GM23338 (cell line): ENCODE data around the gene FANCC.

Experiments
- CREB1 ChIP-seq: fragments of 250-450 bp; sonication (Bioruptor Pico); IDR thresholded peaks from 2 replicates; pipeline ENCODE4 v1.5.0; 2020; ENCODE audit warnings: low read depth, mild to moderate bottlenecking, moderate library complexity
- CTCF ChIP-seq, 2 experiments: fragments of 200-600 bp in 1 of 2; sonication (generic) in 1 of 2; conservative IDR thresholded peaks; 2 replicates each; pipeline versions ENCODE4 v1.5.1 to v1.6.1; 2016 to 2017; ENCODE audit warnings: antibody characterized with exemption in 2 of 2, low read depth in 2 of 2, mild to moderate bottlenecking in 2 of 2, moderate library complexity in 1 of 2
- ETS1 ChIP-seq: IDR thresholded peaks from 2 replicates; pipeline ENCODE4 v1.6.1; 2016; ENCODE audit warnings: antibody characterized with exemption
- EZH2 ChIP-seq: fragments of 200-600 bp; sonication (generic); IDR thresholded peaks from one replicate; pipeline ENCODE4 v1.8.0; 2017; ENCODE audit warnings: antibody characterized with exemption, mild to moderate bottlenecking, low read depth; ENCODE audit not compliant: unreplicated experiment
- JUNB ChIP-seq: IDR thresholded peaks from one replicate; pipeline ENCODE4 v1.6.1; 2016; ENCODE audit warnings: antibody characterized with exemption; ENCODE audit not compliant: unreplicated experiment
- POLR2AphosphoS5 ChIP-seq: IDR thresholded peaks from 2 replicates; pipeline ENCODE4 v1.6.1; 2016; ENCODE audit warnings: antibody characterized with exemption, low read depth
- STAT1 ChIP-seq: IDR thresholded peaks from one replicate; pipeline ENCODE4 v1.6.1; 2016; ENCODE audit warnings: antibody characterized with exemption; ENCODE audit not compliant: unreplicated experiment
- TF ChIP-seq, protein P1 (sequence below): IDR thresholded peaks from one replicate; pipeline ENCODE4 v1.6.1; 2018; ENCODE audit warnings: antibody characterized with exemption; ENCODE audit not compliant: unreplicated experiment
- TF ChIP-seq, protein P2 (sequence below): fragments of 250-450 bp; sonication (Bioruptor Pico); IDR thresholded peaks from 2 replicates; pipeline ENCODE4 v1.5.0; 2020; ENCODE audit warnings: mild to moderate bottlenecking, moderate library complexity

GRCh38 chr9:95350266-95350665 lies 32.8 kb upstream of the FANCC start:
- no peak for TF ChIP-seq POLR2AphosphoS5
- TF ChIP-seq CTCF (conservative IDR thresholded peaks at IDR 0.05; ENCODE audit: low read depth in 2 of 2): no peak
- TF ChIP-seq EZH2: no peak
- no peak for TF ChIP-seq CREB1 (CRISPR knock-in tag)
- no peak for TF ChIP-seq STAT1
- TF ChIP-seq JUNB: no peak
- TF ChIP-seq, protein P1, sequence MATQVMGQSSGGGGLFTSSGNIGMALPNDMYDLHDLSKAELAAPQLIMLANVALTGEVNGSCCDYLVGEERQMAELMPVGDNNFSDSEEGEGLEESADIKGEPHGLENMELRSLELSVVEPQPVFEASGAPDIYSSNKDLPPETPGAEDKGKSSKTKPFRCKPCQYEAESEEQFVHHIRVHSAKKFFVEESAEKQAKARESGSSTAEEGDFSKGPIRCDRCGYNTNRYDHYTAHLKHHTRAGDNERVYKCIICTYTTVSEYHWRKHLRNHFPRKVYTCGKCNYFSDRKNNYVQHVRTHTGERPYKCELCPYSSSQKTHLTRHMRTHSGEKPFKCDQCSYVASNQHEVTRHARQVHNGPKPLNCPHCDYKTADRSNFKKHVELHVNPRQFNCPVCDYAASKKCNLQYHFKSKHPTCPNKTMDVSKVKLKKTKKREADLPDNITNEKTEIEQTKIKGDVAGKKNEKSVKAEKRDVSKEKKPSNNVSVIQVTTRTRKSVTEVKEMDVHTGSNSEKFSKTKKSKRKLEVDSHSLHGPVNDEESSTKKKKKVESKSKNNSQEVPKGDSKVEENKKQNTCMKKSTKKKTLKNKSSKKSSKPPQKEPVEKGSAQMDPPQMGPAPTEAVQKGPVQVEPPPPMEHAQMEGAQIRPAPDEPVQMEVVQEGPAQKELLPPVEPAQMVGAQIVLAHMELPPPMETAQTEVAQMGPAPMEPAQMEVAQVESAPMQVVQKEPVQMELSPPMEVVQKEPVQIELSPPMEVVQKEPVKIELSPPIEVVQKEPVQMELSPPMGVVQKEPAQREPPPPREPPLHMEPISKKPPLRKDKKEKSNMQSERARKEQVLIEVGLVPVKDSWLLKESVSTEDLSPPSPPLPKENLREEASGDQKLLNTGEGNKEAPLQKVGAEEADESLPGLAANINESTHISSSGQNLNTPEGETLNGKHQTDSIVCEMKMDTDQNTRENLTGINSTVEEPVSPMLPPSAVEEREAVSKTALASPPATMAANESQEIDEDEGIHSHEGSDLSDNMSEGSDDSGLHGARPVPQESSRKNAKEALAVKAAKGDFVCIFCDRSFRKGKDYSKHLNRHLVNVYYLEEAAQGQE: no peak
- TF ChIP-seq, protein P2, sequence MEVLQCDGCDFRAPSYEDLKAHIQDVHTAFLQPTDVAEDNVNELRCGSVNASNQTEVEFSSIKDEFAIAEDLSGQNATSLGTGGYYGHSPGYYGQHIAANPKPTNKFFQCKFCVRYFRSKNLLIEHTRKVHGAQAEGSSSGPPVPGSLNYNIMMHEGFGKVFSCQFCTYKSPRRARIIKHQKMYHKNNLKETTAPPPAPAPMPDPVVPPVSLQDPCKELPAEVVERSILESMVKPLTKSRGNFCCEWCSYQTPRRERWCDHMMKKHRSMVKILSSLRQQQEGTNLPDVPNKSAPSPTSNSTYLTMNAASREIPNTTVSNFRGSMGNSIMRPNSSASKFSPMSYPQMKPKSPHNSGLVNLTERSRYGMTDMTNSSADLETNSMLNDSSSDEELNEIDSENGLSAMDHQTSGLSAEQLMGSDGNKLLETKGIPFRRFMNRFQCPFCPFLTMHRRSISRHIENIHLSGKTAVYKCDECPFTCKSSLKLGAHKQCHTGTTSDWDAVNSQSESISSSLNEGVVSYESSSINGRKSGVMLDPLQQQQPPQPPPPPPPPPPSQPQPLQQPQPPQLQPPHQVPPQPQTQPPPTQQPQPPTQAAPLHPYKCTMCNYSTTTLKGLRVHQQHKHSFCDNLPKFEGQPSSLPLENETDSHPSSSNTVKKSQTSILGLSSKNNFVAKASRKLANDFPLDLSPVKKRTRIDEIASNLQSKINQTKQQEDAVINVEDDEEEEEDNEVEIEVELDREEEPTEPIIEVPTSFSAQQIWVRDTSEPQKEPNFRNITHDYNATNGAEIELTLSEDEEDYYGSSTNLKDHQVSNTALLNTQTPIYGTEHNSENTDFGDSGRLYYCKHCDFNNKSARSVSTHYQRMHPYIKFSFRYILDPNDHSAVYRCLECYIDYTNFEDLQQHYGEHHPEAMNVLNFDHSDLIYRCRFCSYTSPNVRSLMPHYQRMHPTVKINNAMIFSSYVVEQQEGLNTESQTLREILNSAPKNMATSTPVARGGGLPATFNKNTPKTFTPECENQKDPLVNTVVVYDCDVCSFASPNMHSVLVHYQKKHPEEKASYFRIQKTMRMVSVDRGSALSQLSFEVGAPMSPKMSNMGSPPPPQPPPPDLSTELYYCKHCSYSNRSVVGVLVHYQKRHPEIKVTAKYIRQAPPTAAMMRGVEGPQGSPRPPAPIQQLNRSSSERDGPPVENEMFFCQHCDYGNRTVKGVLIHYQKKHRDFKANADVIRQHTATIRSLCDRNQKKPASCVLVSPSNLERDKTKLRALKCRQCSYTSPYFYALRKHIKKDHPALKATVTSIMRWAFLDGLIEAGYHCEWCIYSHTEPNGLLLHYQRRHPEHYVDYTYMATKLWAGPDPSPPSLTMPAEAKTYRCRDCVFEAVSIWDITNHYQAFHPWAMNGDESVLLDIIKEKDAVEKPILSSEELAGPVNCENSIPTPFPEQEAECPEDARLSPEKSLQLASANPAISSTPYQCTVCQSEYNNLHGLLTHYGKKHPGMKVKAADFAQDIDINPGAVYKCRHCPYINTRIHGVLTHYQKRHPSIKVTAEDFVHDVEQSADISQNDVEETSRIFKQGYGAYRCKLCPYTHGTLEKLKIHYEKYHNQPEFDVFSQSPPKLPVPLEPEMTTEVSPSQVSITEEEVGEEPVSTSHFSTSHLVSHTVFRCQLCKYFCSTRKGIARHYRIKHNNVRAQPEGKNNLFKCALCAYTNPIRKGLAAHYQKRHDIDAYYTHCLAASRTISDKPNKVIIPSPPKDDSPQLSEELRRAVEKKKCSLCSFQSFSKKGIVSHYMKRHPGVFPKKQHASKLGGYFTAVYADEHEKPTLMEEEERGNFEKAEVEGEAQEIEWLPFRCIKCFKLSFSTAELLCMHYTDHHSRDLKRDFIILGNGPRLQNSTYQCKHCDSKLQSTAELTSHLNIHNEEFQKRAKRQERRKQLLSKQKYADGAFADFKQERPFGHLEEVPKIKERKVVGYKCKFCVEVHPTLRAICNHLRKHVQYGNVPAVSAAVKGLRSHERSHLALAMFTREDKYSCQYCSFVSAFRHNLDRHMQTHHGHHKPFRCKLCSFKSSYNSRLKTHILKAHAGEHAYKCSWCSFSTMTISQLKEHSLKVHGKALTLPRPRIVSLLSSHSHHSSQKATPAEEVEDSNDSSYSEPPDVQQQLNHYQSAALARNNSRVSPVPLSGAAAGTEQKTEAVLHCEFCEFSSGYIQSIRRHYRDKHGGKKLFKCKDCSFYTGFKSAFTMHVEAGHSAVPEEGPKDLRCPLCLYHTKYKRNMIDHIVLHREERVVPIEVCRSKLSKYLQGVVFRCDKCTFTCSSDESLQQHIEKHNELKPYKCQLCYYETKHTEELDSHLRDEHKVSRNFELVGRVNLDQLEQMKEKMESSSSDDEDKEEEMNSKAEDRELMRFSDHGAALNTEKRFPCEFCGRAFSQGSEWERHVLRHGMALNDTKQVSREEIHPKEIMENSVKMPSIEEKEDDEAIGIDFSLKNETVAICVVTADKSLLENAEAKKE (CRISPR knock-in tag): no peak
- TF ChIP-seq ETS1: no peak
